HEK293 (cell line): ENCODE results near the gene SPRR5.

Source experiments
- CTCF ChIA-PET: fragments of 350-600 bp; formaldehyde crosslinking; extraction: SDS; loops from one replicate; lab custom pipeline; 2021; ENCODE audit warnings: antibody characterized with exemption; lab: Yijun Ruan, JAX
- POLR2A ChIA-PET: fragments of 300-600 bp; formaldehyde crosslinking; extraction: SDS; loops from one replicate; lab custom pipeline; 2020; ENCODE audit warnings: antibody characterized with exemption, inconsistent platforms; lab: Yijun Ruan, JAX
- H3K27ac ChIP-seq: fragments of 200-500 bp; sonication (Bioruptor generic); 2 replicates; pipeline ENCODE4 v1.5.1; 2014; ENCODE audit warnings: low read depth, low read length, control low read depth, inconsistent platforms; ENCODE audit errors: extremely low read depth
- H3K36me3 ChIP-seq, 2 experiments: fragments of 200-500 bp in 1 of 2; sonication (Bioruptor generic) in 1 of 2; 1 replicate in 1 of 2; 2 replicates in 1 of 2; pipeline ENCODE4 v1.5.1; 2014 to 2017; ENCODE audit warnings: inconsistent platforms in 2 of 2, low read length in 2 of 2; ENCODE audit not compliant: control insufficient read depth in 2 of 2, insufficient read depth in 1 of 2
- H3K4me1 ChIP-seq: fragments of 200-500 bp; sonication (Bioruptor generic); 2 replicates; pipeline ENCODE4 v1.5.1; 2014; ENCODE audit warnings: mild to moderate bottlenecking, low read length, inconsistent platforms; ENCODE audit not compliant: control insufficient read depth, insufficient read depth
- H3K4me3 ChIP-seq: 2 replicates; pipeline ENCODE4 v1.5.1; 2011; ENCODE audit warnings: low read depth, mild to moderate bottlenecking, control low read depth, low read length, moderate library complexity
- H3K9me3 ChIP-seq: fragments of 200-500 bp; sonication (Bioruptor generic); 2 replicates; pipeline ENCODE4 v1.5.1; 2014; ENCODE audit warnings: low read depth, low read length, inconsistent platforms; ENCODE audit not compliant: control insufficient read depth, insufficient read depth
- GLI4 ChIP-seq: fragments of 450-650 bp; formaldehyde crosslinking; IDR thresholded peaks from 2 replicates; pipeline ENCODE4 v1.5.1; 2016; ENCODE audit warnings: missing biosample characterization, missing genetic modification characterization
- TSHZ1 ChIP-seq: fragments of 450-650 bp; formaldehyde crosslinking; IDR thresholded peaks from 2 replicates; pipeline ENCODE4 v1.5.1; 2016; ENCODE audit warnings: missing biosample characterization, missing genetic modification characterization, borderline replicate concordance
- ZBTB1 ChIP-seq: fragments of 450-650 bp; formaldehyde crosslinking; IDR thresholded peaks from 2 replicates; pipeline ENCODE4 v1.5.1; 2016; ENCODE audit warnings: missing biosample characterization, missing genetic modification characterization
- ZBTB7A ChIP-seq: fragments of 450-650 bp; formaldehyde crosslinking; IDR thresholded peaks from 2 replicates; pipeline ENCODE4 v1.5.1; 2016; ENCODE audit warnings: low read depth, missing biosample characterization, missing genetic modification characterization
- ZBTB8A ChIP-seq: fragments of 450-650 bp; formaldehyde crosslinking; IDR thresholded peaks from 2 replicates; pipeline ENCODE4 v1.5.1; 2016; ENCODE audit warnings: missing biosample characterization, missing genetic modification characterization
- ZFP37 ChIP-seq: fragments of 450-650 bp; formaldehyde crosslinking; IDR thresholded peaks from 2 replicates; pipeline ENCODE4 v1.5.1; 2016; ENCODE audit warnings: missing biosample characterization, missing genetic modification characterization
- ZNF133 ChIP-seq: fragments of 450-650 bp; formaldehyde crosslinking; IDR thresholded peaks from 2 replicates; pipeline ENCODE4 v1.5.1; 2016; ENCODE audit warnings: missing biosample characterization, missing genetic modification characterization
- ZNF174 ChIP-seq: fragments of 450-650 bp; formaldehyde crosslinking; IDR thresholded peaks from 2 replicates; pipeline ENCODE4 v1.5.0; 2017; ENCODE audit warnings: missing biosample characterization, mild to moderate bottlenecking, missing genetic modification characterization
- ZNF26 ChIP-seq: fragments of 450-650 bp; formaldehyde crosslinking; IDR thresholded peaks from 2 replicates; pipeline ENCODE4 v1.5.1; 2016; ENCODE audit warnings: missing biosample characterization, missing genetic modification characterization
- ZNF311 ChIP-seq: fragments of 450-650 bp; formaldehyde crosslinking; IDR thresholded peaks from 2 replicates; pipeline ENCODE4 v1.5.1; 2017; ENCODE audit warnings: missing biosample characterization, missing genetic modification characterization, borderline replicate concordance
- ZNF37A ChIP-seq: fragments of 450-650 bp; IDR thresholded peaks from 2 replicates; pipeline ENCODE4 v1.5.1; 2018; ENCODE audit warnings: missing biosample characterization, missing genetic modification characterization
- ZNF514 ChIP-seq: fragments of 450-650 bp; formaldehyde crosslinking; IDR thresholded peaks from 2 replicates; pipeline ENCODE4 v1.5.1; 2016; ENCODE audit warnings: missing biosample characterization, missing genetic modification characterization
- ZNF548 ChIP-seq: fragments of 450-650 bp; formaldehyde crosslinking; IDR thresholded peaks from 2 replicates; pipeline ENCODE4 v1.5.1; 2016; ENCODE audit warnings: missing biosample characterization, missing genetic modification characterization
- ZNF585B ChIP-seq: fragments of 450-650 bp; formaldehyde crosslinking; IDR thresholded peaks from 2 replicates; pipeline ENCODE4 v1.5.1; 2016; ENCODE audit warnings: missing biosample characterization, missing genetic modification characterization
- ZNF621 ChIP-seq: fragments of 450-650 bp; formaldehyde crosslinking; IDR thresholded peaks from 2 replicates; pipeline ENCODE4 v1.5.1; 2017; ENCODE audit warnings: missing biosample characterization, missing genetic modification characterization
- ZNF626 ChIP-seq: fragments of 450-650 bp; sonication (Bioruptor Pico); formaldehyde crosslinking; IDR thresholded peaks from 2 replicates; pipeline ENCODE4 v1.5.1; 2018; ENCODE audit warnings: missing biosample characterization, missing genetic modification characterization, inconsistent platforms
- ZNF629 ChIP-seq: fragments of 450-650 bp; formaldehyde crosslinking; IDR thresholded peaks from 2 replicates; pipeline ENCODE4 v1.5.1; 2017; ENCODE audit warnings: missing biosample characterization, missing genetic modification characterization
- ZNF664 ChIP-seq: fragments of 450-650 bp; formaldehyde crosslinking; IDR thresholded peaks from 2 replicates; pipeline ENCODE4 v1.5.1; 2016; ENCODE audit warnings: missing biosample characterization, missing genetic modification characterization
- ZNF768 ChIP-seq: fragments of 450-650 bp; formaldehyde crosslinking; IDR thresholded peaks from 2 replicates; pipeline ENCODE4 v1.5.1; 2018; ENCODE audit warnings: missing biosample characterization, mild to moderate bottlenecking, missing genetic modification characterization
- ZNF785 ChIP-seq: fragments of 450-650 bp; formaldehyde crosslinking; IDR thresholded peaks from 2 replicates; pipeline ENCODE4 v1.5.1; 2016; ENCODE audit warnings: missing biosample characterization, missing genetic modification characterization
- ZSCAN16 ChIP-seq: fragments of 450-650 bp; formaldehyde crosslinking; IDR thresholded peaks from 2 replicates; pipeline ENCODE4 v1.5.1; 2016; ENCODE audit warnings: missing biosample characterization, missing genetic modification characterization
- ZSCAN18 ChIP-seq: fragments of 450-650 bp; formaldehyde crosslinking; IDR thresholded peaks from 2 replicates; pipeline ENCODE4 v1.5.1; 2016; ENCODE audit warnings: missing biosample characterization, missing genetic modification characterization
- ZSCAN30 ChIP-seq: fragments of 450-650 bp; IDR thresholded peaks from 2 replicates; pipeline ENCODE4 v1.5.1; 2018; ENCODE audit warnings: missing biosample characterization, mild to moderate bottlenecking, missing genetic modification characterization, moderate library complexity
- ZXDB ChIP-seq: fragments of 450-650 bp; formaldehyde crosslinking; IDR thresholded peaks from 2 replicates; pipeline ENCODE4 v1.5.1; 2016; ENCODE audit warnings: missing biosample characterization, missing genetic modification characterization
- TF ChIP-seq, protein P1 (sequence below): fragments of 450-650 bp; formaldehyde crosslinking; IDR thresholded peaks from 2 replicates; pipeline ENCODE4 v1.5.1; 2017; ENCODE audit warnings: missing biosample characterization, missing genetic modification characterization
- TF ChIP-seq, protein P2 (sequence below): fragments of 450-650 bp; formaldehyde crosslinking; IDR thresholded peaks from 2 replicates; pipeline ENCODE4 v1.5.1; 2016; ENCODE audit warnings: missing biosample characterization, missing genetic modification characterization

The SPRR5 gene

DNA sequence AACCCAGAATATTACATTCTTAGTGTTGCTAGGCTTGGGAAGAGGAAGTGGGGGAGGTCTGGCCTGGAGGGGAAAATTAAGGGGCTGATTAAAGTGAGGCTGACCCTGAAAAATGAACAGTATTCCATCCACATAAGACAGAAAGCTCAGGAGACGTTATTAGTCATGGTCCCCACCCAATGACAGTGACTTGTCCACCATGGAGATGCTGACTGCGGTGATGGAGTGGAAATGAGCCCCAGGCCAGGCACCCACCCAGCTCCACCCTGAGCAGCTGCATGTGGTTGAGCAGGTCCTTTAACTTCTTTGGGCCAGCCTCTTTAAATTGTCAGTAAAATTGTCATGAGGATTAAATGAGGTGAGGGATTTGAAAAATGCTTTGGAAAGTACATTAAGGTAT lies 22.0 kb downstream of the SPRR5 start:
- CTCF ChIA-PET = no interaction called here
- Histone ChIP-seq H3K36me3 (no peaks in the 10 kb centered on the region), H3K9me3 (no peaks in the 10 kb centered on the region), H3K27ac (no peak overlapping the region), H3K4me1 (no peaks in the 10 kb centered on the region), H3K4me3 (no peak overlapping the region)
- POLR2A ChIA-PET = no interaction called here
- TF ChIP-seq ZSCAN30 (tag by site-specific recombination) = no peak
- TF ChIP-seq ZSCAN18 = no peak
- no peak for TF ChIP-seq ZNF26 (tag by site-specific recombination)
- no peak for TF ChIP-seq ZNF785 (tag by site-specific recombination)
- TF ChIP-seq TSHZ1 (tag by site-specific recombination) = no peak
- TF ChIP-seq ZNF621 (tag by site-specific recombination) = no peak
- no peak for TF ChIP-seq ZNF311 (tag by site-specific recombination)
- TF ChIP-seq ZBTB1 = no peak
- no peak for TF ChIP-seq ZNF514
- no peak for TF ChIP-seq ZSCAN16 (tag by site-specific recombination)
- no peak for TF ChIP-seq ZBTB7A (tag by site-specific recombination)

GRCh38 chr1:152970495-152970894 lies 23.5 kb downstream of the SPRR5 start, which contains the start of gene SPRR4:
Gene SPRR4, plus strand, starts transcription at chr1:152970648. Its CDS starts 1,243 bp downstream, at chr1:152971891.
- Histone ChIP-seq H3K27ac (no peak within 1 kb of the TSS), H3K4me3 (no peak within 1 kb of the TSS), H3K9me3 (no peaks in the 10 kb centered on the region), H3K36me3 (no peaks in the 10 kb centered on the region), H3K4me1 (no peaks in the 10 kb centered on the region)
- ChIA-PET CTCF (no interaction called here), POLR2A (no interaction called here)
- TF ChIP-seq ZNF664 (tag by site-specific recombination) = no peak
- TF ChIP-seq, protein P1, sequence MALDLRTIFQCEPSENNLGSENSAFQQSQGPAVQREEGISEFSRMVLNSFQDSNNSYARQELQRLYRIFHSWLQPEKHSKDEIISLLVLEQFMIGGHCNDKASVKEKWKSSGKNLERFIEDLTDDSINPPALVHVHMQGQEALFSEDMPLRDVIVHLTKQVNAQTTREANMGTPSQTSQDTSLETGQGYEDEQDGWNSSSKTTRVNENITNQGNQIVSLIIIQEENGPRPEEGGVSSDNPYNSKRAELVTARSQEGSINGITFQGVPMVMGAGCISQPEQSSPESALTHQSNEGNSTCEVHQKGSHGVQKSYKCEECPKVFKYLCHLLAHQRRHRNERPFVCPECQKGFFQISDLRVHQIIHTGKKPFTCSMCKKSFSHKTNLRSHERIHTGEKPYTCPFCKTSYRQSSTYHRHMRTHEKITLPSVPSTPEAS (tag by site-specific recombination) = no peak
- TF ChIP-seq ZFP37 (tag by site-specific recombination) = no peak
- TF ChIP-seq ZSCAN18 = no peak
- no peak for TF ChIP-seq ZNF133 (tag by site-specific recombination)
- no peak for TF ChIP-seq ZNF785 (tag by site-specific recombination)
- no peak for TF ChIP-seq ZNF585B (tag by site-specific recombination)
- TF ChIP-seq ZNF626 (tag by site-specific recombination) = no peak
- TF ChIP-seq ZBTB1 = no peak
- no peak for TF ChIP-seq ZNF548 (tag by site-specific recombination)
- TF ChIP-seq GLI4 (tag by site-specific recombination) = no peak
- no peak for TF ChIP-seq ZNF629 (tag by site-specific recombination)
- TF ChIP-seq ZXDB (tag by site-specific recombination) = no peak
- no peak for TF ChIP-seq ZNF768 (tag by site-specific recombination)
- no peak for TF ChIP-seq ZBTB8A (tag by site-specific recombination)
- no peak for TF ChIP-seq ZNF37A (tag by site-specific recombination)
- TF ChIP-seq, protein P2, sequence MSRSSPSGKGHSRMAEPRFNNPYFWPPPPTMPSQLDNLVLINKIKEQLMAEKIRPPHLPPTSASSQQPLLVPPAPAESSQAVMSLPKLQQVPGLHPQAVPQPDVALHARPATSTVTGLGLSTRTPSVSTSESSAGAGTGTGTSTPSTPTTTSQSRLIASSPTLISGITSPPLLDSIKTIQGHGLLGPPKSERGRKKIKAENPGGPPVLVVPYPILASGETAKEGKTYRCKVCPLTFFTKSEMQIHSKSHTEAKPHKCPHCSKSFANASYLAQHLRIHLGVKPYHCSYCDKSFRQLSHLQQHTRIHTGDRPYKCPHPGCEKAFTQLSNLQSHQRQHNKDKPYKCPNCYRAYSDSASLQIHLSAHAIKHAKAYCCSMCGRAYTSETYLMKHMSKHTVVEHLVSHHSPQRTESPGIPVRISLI (tag by site-specific recombination) = no peak
- TF ChIP-seq ZNF174 (tag by site-specific recombination) = no peak
